ENCODE results near the gene ELL2.
"Not testable (repeated sequence)": the region's sequence is repeated elsewhere in the genome, so short reads cannot be mapped to it uniquely, and the experiment has no call there.

The ELL2 gene

GRCh38 chr5:95930141-95930930 is 31.3 kb downstream of the ELL2 start:
- TF ChIP-seq CTCF (IDR thresholded peaks at IDR 0.05): no peak
- DNase-seq: no peak
- no peak overlapping the region for H3K27ac ChIP-seq
- H3K4me1 ChIP-seq: peaks cover 0 to 94% (median 18%) of the 10 kb centered on the region in 4 donors
- H3K9me3 ChIP-seq: no peaks in the 10 kb centered on the region
- H3K36me3 ChIP-seq: peaks cover 0 to 5% (median 0%) of the 10 kb centered on the region in 3 donors
- no peak overlapping the region for H3K4me3 ChIP-seq
- intact Hi-C loops (cut with DNase I; ENCODE audit: low total_unique reads): no loop called here
- H3K27me3 ChIP-seq: no peaks in the 10 kb centered on the region

GRCh38 chr5:95928724-95929253 is 32.9 kb downstream of the ELL2 start:
- Histone ChIP-seq H3K36me3 (peaks cover 0 to 5% (median 0%) of the 10 kb centered on the region in 3 donors), H3K27ac (no peak overlapping the region), H3K4me3 (no peak overlapping the region), H3K27me3 (no peaks in the 10 kb centered on the region), H3K9me3 (no peaks in the 10 kb centered on the region), H3K4me1 (peaks cover 0 to 94% (median 28%) of the 10 kb centered on the region in 4 donors)
- no peak for TF ChIP-seq CTCF (IDR thresholded peaks at IDR 0.05)
- intact Hi-C loops (cut with DNase I; ENCODE audit: low total_unique reads): no loop called here
- DNase-seq: no peak

- Histone ChIP-seq H3K36me3 (peaks cover 0 to 5% (median 0%) of the 10 kb centered on the region in 3 donors), H3K4me1 (peaks cover 0 to 95% (median 31%) of the 10 kb centered on the region in 4 donors), H3K4me3 (no peak overlapping the region), H3K27me3 (no peaks in the 10 kb centered on the region), H3K9me3 (no peaks in the 10 kb centered on the region), H3K27ac (no peak overlapping the region)
- TF ChIP-seq CTCF (IDR thresholded peaks at IDR 0.05): no peak
- DNase-seq: no peak
- intact Hi-C loops (cut with DNase I; ENCODE audit: low total_unique reads): no loop called here
Measured at GRCh38 chr5:95927927-95928723, 33.5 kb downstream of the ELL2 start.

- H3K27me3 ChIP-seq; H3K36me3 ChIP-seq; intact Hi-C loops (cut with DNase I; ENCODE audit: low total_unique reads); DNase-seq; H3K9me3 ChIP-seq; H3K4me3 ChIP-seq; H3K27ac ChIP-seq: not testable (repeated sequence)
- H3K4me1 ChIP-seq: peaks cover 0 to 95% (median 33%) of the 10 kb centered on the region in 4 donors
Measured at GRCh38 chr5:95927300-95927699, 34.4 kb downstream of the ELL2 start.

GRCh38 chr5:95925939-95926338 is 35.7 kb downstream of the ELL2 start:
- no peak overlapping the region for H3K27ac ChIP-seq
- no peak overlapping the region for H3K4me3 ChIP-seq
- no peak for DNase-seq
- peaks cover 0 to 94% (median 26%) of the 10 kb centered on the region in 4 donors for H3K4me1 ChIP-seq
- H3K27me3 ChIP-seq: no peaks in the 10 kb centered on the region
- peaks cover 0 to under 1% (median 0%) of the 10 kb centered on the region in 3 donors for H3K36me3 ChIP-seq
- no peak for TF ChIP-seq CTCF (IDR thresholded peaks at IDR 0.05)
- intact Hi-C loops (cut with DNase I; ENCODE audit: low total_unique reads): no loop called here
- no peaks in the 10 kb centered on the region for H3K9me3 ChIP-seq

GRCh38 chr5:95925378-95925744 is 36.3 kb downstream of the ELL2 start:
- TF ChIP-seq CTCF (IDR thresholded peaks at IDR 0.05): no peak
- H3K36me3 ChIP-seq: no peaks in the 10 kb centered on the region
- intact Hi-C loops (cut with DNase I; ENCODE audit: low total_unique reads): no loop called here
- H3K27ac ChIP-seq: no peak overlapping the region
- H3K4me1 ChIP-seq: peaks cover 0 to 94% (median 26%) of the 10 kb centered on the region in 4 donors
- H3K4me3 ChIP-seq: no peak overlapping the region
- no peak for DNase-seq
- H3K27me3 ChIP-seq: no peaks in the 10 kb centered on the region
- H3K9me3 ChIP-seq: no peaks in the 10 kb centered on the region

Data from tibial artery (tissue), 4 donors.